ENCODE results near the gene SLC25A11.

GRCh38 chr17:4939546-4939795, 375 bp downstream of the SLC25A11 start:
- no peak for TF ChIP-seq POLR2AphosphoS5 (IDR thresholded peaks at IDR 0.05; ENCODE audit: low read depth, low read length)
- TF ChIP-seq CTCF (IDR thresholded peaks at IDR 0.05) = no peak
- no peak for TF ChIP-seq REST (IDR thresholded peaks at IDR 0.05; ENCODE audit: insufficient read depth in 1 of 2, low read depth in 2 of 2, low read length in 1 of 2)
- TF ChIP-seq TCF7L2 (IDR thresholded peaks at IDR 0.05; ENCODE audit: low read depth, low read length) = no peak
- TF ChIP-seq SIN3A (IDR thresholded peaks at IDR 0.05; ENCODE audit: borderline replicate concordance, insufficient read depth, low read depth, low read length) = no peak
